Breast epithelium (tissue), 3 donors: ENCODE results near the gene CCDC169.

Experiments used
- POLR2A ChIP-seq: fragments of 450-650 bp; IDR thresholded peaks from one replicate; pipeline ENCODE4 v1.6.1; 2016; ENCODE audit warnings: antibody characterized with exemption, mild to moderate bottlenecking, moderate library complexity
- POLR2AphosphoS5 ChIP-seq, 3 donors: sonication (generic); formaldehyde crosslinking; IDR thresholded peaks; one replicate each; pipeline ENCODE4 v1.6.1; 2017; ENCODE audit warnings: antibody characterized with exemption in 3 of 3
- TF ChIP-seq, protein P1 (sequence below), 3 donors: fragments of 450-650 bp; IDR thresholded peaks; one replicate each; pipeline ENCODE4 v1.5.1; 2016 to 2017; ENCODE audit warnings: antibody characterized with exemption in 3 of 3, mild to moderate bottlenecking in 3 of 3, moderate library complexity in 3 of 3

DNA sequence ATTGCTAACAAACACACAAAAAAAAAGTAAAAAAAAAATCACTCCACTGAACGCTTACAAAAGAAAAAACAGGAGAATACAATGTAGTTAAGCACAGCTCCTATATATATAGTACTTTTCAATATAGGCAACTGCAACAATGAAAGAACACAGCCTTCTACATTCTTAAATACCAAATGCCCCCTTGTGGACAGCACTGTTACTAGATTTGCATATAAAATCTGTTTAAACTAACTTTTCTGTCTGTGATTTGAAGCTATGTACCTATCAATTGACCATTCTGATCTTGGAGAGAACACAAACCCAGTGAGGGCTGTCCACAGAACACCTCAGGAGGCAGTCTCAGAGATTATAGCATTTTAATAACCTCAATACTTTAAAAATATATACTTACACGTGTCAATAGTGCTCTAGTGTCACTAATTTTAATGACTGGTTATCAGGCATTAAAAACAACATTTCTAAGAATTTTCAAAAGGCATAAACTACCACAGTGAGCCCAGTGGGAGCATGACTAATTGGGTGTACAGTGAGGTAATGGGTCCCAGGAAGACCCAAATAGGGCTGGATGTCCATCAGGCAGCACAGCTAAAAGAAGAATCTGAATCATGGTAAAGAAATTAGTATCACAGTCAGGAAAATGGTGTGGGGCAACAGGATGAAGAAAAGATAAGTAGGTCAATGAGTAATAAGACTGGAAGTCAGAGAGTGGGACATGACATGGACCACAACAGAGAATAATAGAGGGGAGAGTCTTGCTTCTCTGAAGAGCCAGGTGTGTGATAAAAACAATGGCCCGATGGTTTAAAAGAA lies 22.2 kb downstream of the CCDC169 start:
- TF ChIP-seq POLR2A (no peak), POLR2AphosphoS5 (IDR thresholded peaks at IDR 0.05) (no peak)
- TF ChIP-seq, protein P1, sequence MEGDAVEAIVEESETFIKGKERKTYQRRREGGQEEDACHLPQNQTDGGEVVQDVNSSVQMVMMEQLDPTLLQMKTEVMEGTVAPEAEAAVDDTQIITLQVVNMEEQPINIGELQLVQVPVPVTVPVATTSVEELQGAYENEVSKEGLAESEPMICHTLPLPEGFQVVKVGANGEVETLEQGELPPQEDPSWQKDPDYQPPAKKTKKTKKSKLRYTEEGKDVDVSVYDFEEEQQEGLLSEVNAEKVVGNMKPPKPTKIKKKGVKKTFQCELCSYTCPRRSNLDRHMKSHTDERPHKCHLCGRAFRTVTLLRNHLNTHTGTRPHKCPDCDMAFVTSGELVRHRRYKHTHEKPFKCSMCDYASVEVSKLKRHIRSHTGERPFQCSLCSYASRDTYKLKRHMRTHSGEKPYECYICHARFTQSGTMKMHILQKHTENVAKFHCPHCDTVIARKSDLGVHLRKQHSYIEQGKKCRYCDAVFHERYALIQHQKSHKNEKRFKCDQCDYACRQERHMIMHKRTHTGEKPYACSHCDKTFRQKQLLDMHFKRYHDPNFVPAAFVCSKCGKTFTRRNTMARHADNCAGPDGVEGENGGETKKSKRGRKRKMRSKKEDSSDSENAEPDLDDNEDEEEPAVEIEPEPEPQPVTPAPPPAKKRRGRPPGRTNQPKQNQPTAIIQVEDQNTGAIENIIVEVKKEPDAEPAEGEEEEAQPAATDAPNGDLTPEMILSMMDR (IDR thresholded peaks at IDR 0.05) = peak; percentile 44 to 63 (median 63)
